Lung (tissue), 12 donors: ENCODE measurements around the gene SEC24C. TPM values are rescaled to one million over a fixed set of nuclear protein-coding genes. Genes with fewer than 3 reads are reported as not detected.

Experiments used
- ATAC-seq: fragments of 200-7000 bp; cut with Tn5 transposase; one replicate; pipeline ENCODE4 v1.9.1; 2020; ENCODE audit warnings: moderate number of reproducible peaks; ENCODE audit not compliant: insufficient read depth, low FRiP score
- DNase-seq, 3 donors: peaks; one replicate each; pipeline ENCODE4 v3.0.0-alpha.2; 2013 to 2017
- H3K27ac ChIP-seq, 2 donors: one replicate each; pipeline ENCODE4 v1.5.1; 2013; ENCODE audit warnings: mild to moderate bottlenecking in 2 of 2, moderate library complexity in 2 of 2, control low read depth in 1 of 2, inconsistent platforms in 1 of 2, low read depth in 1 of 2, low read length in 1 of 2
- H3K27me3 ChIP-seq, 3 donors: one replicate each; pipeline ENCODE4 v1.5.1; 2013; ENCODE audit warnings: low read length in 2 of 3; ENCODE audit not compliant: control insufficient read depth in 3 of 3, insufficient read depth in 3 of 3
- H3K36me3 ChIP-seq, 4 donors: one replicate each; pipeline ENCODE4 v1.5.1; 2013; ENCODE audit warnings: low read length in 4 of 4, mild to moderate bottlenecking in 1 of 4, moderate library complexity in 1 of 4; ENCODE audit not compliant: control insufficient read depth in 4 of 4, insufficient read depth in 4 of 4
- H3K4me1 ChIP-seq, 5 donors: one replicate each; pipeline ENCODE4 v1.5.1; 2013; ENCODE audit warnings: low read length in 5 of 5, mild to moderate bottlenecking in 2 of 5, moderate library complexity in 1 of 5; ENCODE audit not compliant: control insufficient read depth in 5 of 5, insufficient read depth in 5 of 5
- H3K4me3 ChIP-seq: one replicate; pipeline ENCODE4 v1.5.1; 2013; ENCODE audit warnings: mild to moderate bottlenecking, control low read depth, moderate library complexity
- H3K9ac ChIP-seq, 2 donors: one replicate each; pipeline ENCODE4 v1.5.1; 2013; ENCODE audit warnings: low read length in 2 of 2, control low read depth in 1 of 2; ENCODE audit not compliant: insufficient read depth in 1 of 2
- H3K9me3 ChIP-seq, 4 donors: one replicate each; pipeline ENCODE4 v1.5.1; 2013; ENCODE audit warnings: low read length in 3 of 4, mild to moderate bottlenecking in 1 of 4, moderate library complexity in 1 of 4; ENCODE audit not compliant: control insufficient read depth in 4 of 4, insufficient read depth in 3 of 4
- WGBS, 2 donors: extraction: QIAGEN DNeasy Blood & Tissue Kit; methylation state at CpG; one replicate each; pipeline ENCODE4 v1.1.7; 2013; 5-methylcytosine and 5-hydroxymethylcytosine counted together
- polyA plus RNA-seq, 2 donors: library from polyadenylated mRNA; stranded (reverse); fragments of 200-250 nt; gene quantifications; one replicate each; pipeline ENCODE4 v1.2.1, GENCODE V29; 2013
- total RNA-seq, 2 donors: library from RNA; depleted of rRNA in 1 of 2; stranded (reverse); fragments of >200 nt in 1 of 2; gene quantifications; one replicate each; pipeline ENCODE4 v1.2.1, GENCODE V29; 2014 to 2021
- TF ChIP-seq, protein P1 (sequence below): IDR thresholded peaks from 2 replicates; pipeline ENCODE4 v1.5.1; 2012; ENCODE audit warnings: mild to moderate bottlenecking; ENCODE audit errors: control extremely low read depth, extremely low read depth
- donor health status: control.
- donor health status: control.
- donor health status: Bipolar disorder and iron deficiency.
- donor health status: healthy.
- donor health status: DM: yes; HTN: yes; CAD: no.

The SEC24C gene
- total and polyA plus RNA-seq, 4 donors: 42.3 to 77.4 (median 57.4) TPM

DNA sequence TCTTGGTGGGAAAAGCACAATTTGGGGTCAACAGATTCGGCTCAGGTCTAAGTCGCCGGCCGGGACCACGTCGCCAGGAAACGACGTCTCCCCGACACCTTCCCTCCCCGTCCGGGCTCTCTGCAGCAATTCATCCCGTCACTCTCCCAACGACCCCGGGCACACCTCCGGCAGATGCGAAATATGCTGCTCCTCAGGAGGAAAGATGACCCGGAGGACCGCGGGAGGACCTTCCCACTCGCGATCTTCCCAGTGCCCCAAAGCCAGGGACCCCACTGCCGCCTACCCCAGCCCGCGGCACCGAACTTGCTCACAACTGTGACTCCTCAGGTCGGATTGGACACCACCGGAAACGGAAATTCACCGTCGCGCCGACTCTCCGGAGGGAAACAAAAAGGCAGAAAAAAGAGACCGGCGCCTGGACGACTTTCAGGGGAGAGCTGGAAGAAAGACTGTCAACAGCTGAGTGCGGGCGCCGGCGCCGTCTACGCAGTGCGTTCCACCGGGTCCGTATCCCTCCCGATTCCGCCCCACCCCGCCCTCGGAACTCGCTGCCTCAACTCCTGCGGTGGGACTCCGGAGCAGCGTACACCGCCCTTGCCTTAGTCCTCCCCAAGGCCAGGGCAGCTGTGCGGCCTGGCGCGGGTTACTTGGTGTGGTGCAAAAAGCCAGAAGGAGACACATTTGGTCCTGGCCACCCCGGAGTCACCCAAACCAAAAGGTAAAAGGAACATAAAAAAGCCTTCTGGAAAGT is 13.8 kb upstream of the SEC24C start:
- Histone ChIP-seq H3K4me3 (peak overlapping the region; percentile 86), H3K27me3 (no peaks in the 10 kb centered on the region), H3K27ac (peak overlapping the region; percentile 89 to 98), H3K36me3 (peaks cover 8 to 34% (median 11%) of the 10 kb centered on the region in 4 donors), H3K4me1 (peaks cover 0 to 12% (median 2%) of the 10 kb centered on the region in 5 donors), H3K9ac (peak overlapping the region; percentile 77 to 78), H3K9me3 (no peaks in the 10 kb centered on the region)
- DNase-seq (peak; percentile 94 to 97 (median 94)), ATAC-seq (peak; percentile 96)
- TF ChIP-seq, protein P1, sequence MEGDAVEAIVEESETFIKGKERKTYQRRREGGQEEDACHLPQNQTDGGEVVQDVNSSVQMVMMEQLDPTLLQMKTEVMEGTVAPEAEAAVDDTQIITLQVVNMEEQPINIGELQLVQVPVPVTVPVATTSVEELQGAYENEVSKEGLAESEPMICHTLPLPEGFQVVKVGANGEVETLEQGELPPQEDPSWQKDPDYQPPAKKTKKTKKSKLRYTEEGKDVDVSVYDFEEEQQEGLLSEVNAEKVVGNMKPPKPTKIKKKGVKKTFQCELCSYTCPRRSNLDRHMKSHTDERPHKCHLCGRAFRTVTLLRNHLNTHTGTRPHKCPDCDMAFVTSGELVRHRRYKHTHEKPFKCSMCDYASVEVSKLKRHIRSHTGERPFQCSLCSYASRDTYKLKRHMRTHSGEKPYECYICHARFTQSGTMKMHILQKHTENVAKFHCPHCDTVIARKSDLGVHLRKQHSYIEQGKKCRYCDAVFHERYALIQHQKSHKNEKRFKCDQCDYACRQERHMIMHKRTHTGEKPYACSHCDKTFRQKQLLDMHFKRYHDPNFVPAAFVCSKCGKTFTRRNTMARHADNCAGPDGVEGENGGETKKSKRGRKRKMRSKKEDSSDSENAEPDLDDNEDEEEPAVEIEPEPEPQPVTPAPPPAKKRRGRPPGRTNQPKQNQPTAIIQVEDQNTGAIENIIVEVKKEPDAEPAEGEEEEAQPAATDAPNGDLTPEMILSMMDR: no peak
- WGBS, 2 donors: 0% methylated on average over 57 to 58 of the region's 58 CpGs

DNA sequence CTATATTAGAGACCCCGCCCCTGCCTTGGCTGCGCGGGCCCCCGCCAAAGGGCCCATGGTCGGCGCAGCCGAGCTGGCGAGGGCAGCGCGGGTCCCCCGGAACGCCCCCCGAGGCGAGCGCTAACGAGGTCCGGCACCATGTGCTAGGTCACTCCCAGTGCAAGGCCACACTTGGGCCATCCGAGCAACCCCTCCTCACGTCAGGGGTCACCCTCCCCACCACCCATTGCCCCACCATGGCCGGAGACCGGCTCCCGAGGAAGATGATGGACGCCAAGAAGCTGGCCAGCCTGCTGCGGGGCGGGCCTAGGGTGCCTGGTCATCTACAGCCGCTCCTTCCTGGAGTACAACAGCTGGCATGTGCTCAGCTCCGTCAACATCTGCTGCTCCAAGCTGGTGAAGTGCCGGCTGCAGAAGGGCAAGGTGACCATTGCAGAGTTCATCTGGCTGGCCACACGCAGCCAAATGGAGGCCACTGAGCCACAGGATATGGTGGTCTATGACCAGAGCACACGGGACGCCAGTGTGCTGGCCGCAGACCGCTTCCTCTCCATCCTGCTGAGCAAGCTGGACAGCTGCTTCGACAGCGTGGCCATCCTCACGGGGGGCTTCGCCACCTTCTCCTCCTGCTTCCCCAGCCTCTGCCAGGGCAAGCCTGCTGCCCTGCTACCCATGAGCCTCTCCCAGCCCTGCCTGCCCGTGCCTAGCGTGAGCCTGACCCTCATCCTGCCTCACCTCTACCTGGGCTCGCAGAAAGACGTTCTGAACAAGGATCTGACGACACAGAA is 12.4 kb upstream of the SEC24C start:
- no peak overlapping the region for H3K27ac ChIP-seq
- H3K9me3 ChIP-seq: no peaks in the 10 kb centered on the region
- H3K36me3 ChIP-seq: peaks cover 2 to 30% (median 7%) of the 10 kb centered on the region in 4 donors
- H3K27me3 ChIP-seq: no peaks in the 10 kb centered on the region
- TF ChIP-seq, protein P1: no peak
- H3K9ac ChIP-seq: no peak overlapping the region
- ATAC-seq (no peak), DNase-seq (no peak)
- no peak overlapping the region for H3K4me3 ChIP-seq
- WGBS, 2 donors: 93 to 95% methylated on average over 42 of the region's 42 CpGs
- peaks cover 0 to 12% (median 2%) of the 10 kb centered on the region in 5 donors for H3K4me1 ChIP-seq

DNA sequence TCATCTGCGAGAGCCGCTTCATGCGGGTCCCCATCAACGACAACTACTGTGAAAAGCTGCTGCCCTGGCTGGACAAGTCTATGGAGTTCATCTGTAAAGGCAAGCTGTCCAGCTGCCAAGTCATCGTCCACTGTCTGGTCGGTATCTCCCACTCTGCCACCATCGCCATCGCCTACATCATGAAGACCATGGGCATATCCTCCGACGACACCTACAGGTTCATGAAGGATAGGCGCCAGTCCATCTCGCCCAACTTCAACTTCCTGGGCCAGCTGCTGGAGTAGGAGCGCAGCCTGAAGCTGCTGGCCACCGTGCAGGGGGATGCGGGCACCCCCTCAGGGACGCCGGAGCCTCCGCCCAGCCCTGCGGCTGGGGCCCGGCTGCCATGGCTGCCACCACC is 11.7 kb upstream of the SEC24C start:
- no peak overlapping the region for H3K27ac ChIP-seq
- ATAC-seq: no peak
- no peak overlapping the region for H3K4me3 ChIP-seq
- peaks cover 0 to 12% (median 2%) of the 10 kb centered on the region in 5 donors for H3K4me1 ChIP-seq
- H3K36me3 ChIP-seq: peaks cover 0 to 28% (median 4%) of the 10 kb centered on the region in 4 donors
- no peak overlapping the region for H3K9ac ChIP-seq
- DNase-seq: no peak
- no peaks in the 10 kb centered on the region for H3K27me3 ChIP-seq
- TF ChIP-seq, protein P1: no peak
- 95% methylated on average over 16 to 20 of the region's 20 CpGs for WGBS, 2 donors
- H3K9me3 ChIP-seq: no peaks in the 10 kb centered on the region
